Fibroblast of the conjunctiva (primary cell): Measurements from ENCODE around the gene PFN1.
A peak's percentile ranks its signal among the peaks of the same experiment; 100 is the strongest.

ENCODE experiments used
- DNase-seq: peaks from one replicate; pipeline ENCODE4 v3.0.0-alpha.2; 2010; ENCODE audit warnings: low read depth

The PFN1 gene

GRCh38 chr17:4967539-4968485 lies 19.5 kb upstream of the PFN1 start, which contains the start of gene SPAG7:
Gene SPAG7, minus strand, starts transcription at chr17:4967817. Its CDS starts 13 bp downstream, at chr17:4967804.
- DNase-seq, result peak; percentile 96

GRCh38 chr17:4966844-4967538 lies 18.7 kb upstream of the PFN1 start:
- DNase-seq, result peak; percentile 99

- DNase-seq, result no peak
These were observed 17.1 kb upstream of the PFN1 start for GRCh38 chr17:4965311-4965986.

- no peak for DNase-seq
These were observed 12.1 kb upstream of the PFN1 start for GRCh38 chr17:4960279-4960922.

- DNase-seq, result no peak
These were observed 11.1 kb upstream of the PFN1 start for GRCh38 chr17:4959261-4959965.

- no peak for DNase-seq
These were observed 9.8 kb upstream of the PFN1 start for GRCh38 chr17:4958102-4958501.

- DNase-seq, result no peak
These were observed 8.2 kb upstream of the PFN1 start for GRCh38 chr17:4956493-4957061.

GRCh38 chr17:4955091-4955490 lies 6.8 kb upstream of the PFN1 start:
- DNase-seq, result no peak

GRCh38 chr17:4953451-4953961 lies 5.2 kb upstream of the PFN1 start:
- DNase-seq, result no peak

GRCh38 chr17:4951486-4951885 lies 3.2 kb upstream of the PFN1 start:
- DNase-seq, result no peak

GRCh38 chr17:4950746-4951204 lies 2.4 kb upstream of the PFN1 start, which contains the start of gene ENO3:
Gene ENO3, plus strand, starts transcription at chr17:4951119. Its CDS starts 711 bp downstream, at chr17:4951830.
- no peak for DNase-seq

- no peak for DNase-seq
These were observed 1.9 kb upstream of the PFN1 start for GRCh38 chr17:4950075-4950745.

GRCh38 chr17:4949321-4950074 lies 1.2 kb upstream of the PFN1 start:
- DNase-seq, result peak; percentile 39

- DNase-seq, result peak; percentile 84
These were observed 596 bp upstream of the PFN1 start for GRCh38 chr17:4948931-4949320.

- DNase-seq, result no peak
These were observed 742 bp downstream of the PFN1 start for GRCh38 chr17:4947411-4948165.

GRCh38 chr17:4947010-4947410 lies 1.3 kb downstream of the PFN1 start:
- DNase-seq, result no peak

- no peak for DNase-seq
These were observed 1.9 kb downstream of the PFN1 start for GRCh38 chr17:4946312-4946976.

GRCh38 chr17:4945944-4946280 lies 2.4 kb downstream of the PFN1 start:
- no peak for DNase-seq
